NCI-H69 (cell line): ENCODE data around the gene RHBDD1.

Source experiments
- DNase-seq: peaks from one replicate; lab custom pipeline; 2025; lab: John Stamatoyannopoulos, UW

The RHBDD1 gene

GRCh38 chr2:226887940-226888339, 52.1 kb downstream of the RHBDD1 start:
- DNase-seq = no peak

GRCh38 chr2:226888378-226888965, 52.6 kb downstream of the RHBDD1 start:
- no peak for DNase-seq

GRCh38 chr2:226888971-226889370, 53.1 kb downstream of the RHBDD1 start:
- DNase-seq = no peak

- no peak for DNase-seq
Observed at GRCh38 chr2:226890286-226890685, 54.4 kb downstream of the RHBDD1 start.

- DNase-seq = no peak
Observed at GRCh38 chr2:226891780-226892590, 56.1 kb downstream of the RHBDD1 start.

GRCh38 chr2:226892729-226893128, 56.9 kb downstream of the RHBDD1 start:
- DNase-seq = no peak

GRCh38 chr2:226893216-226893615, 57.4 kb downstream of the RHBDD1 start:
- DNase-seq = no peak

- DNase-seq = no peak
Observed at GRCh38 chr2:226894752-226895151, 58.9 kb downstream of the RHBDD1 start.

- no peak for DNase-seq
Observed at GRCh38 chr2:226895579-226895978, 59.7 kb downstream of the RHBDD1 start.

- no peak for DNase-seq
Observed at GRCh38 chr2:226898121-226898520, 62.3 kb downstream of the RHBDD1 start.

GRCh38 chr2:226898897-226899296, 63.0 kb downstream of the RHBDD1 start:
- DNase-seq = no peak

GRCh38 chr2:226902041-226902966, 66.5 kb downstream of the RHBDD1 start:
- no peak for DNase-seq

- DNase-seq = no peak
Observed at GRCh38 chr2:226903179-226903578, 67.3 kb downstream of the RHBDD1 start.

GRCh38 chr2:226904592-226904991, 68.7 kb downstream of the RHBDD1 start:
- no peak for DNase-seq

GRCh38 chr2:226905718-226906117, 69.9 kb downstream of the RHBDD1 start:
- no peak for DNase-seq

GRCh38 chr2:226906163-226906693, 70.4 kb downstream of the RHBDD1 start:
- no peak for DNase-seq

GRCh38 chr2:226909126-226909525, 73.3 kb downstream of the RHBDD1 start:
- no peak for DNase-seq

GRCh38 chr2:226909836-226910235, 74.0 kb downstream of the RHBDD1 start:
- DNase-seq = no peak

- DNase-seq = no peak
Observed at GRCh38 chr2:226910384-226910783, 74.5 kb downstream of the RHBDD1 start.

GRCh38 chr2:226911932-226912331, 76.1 kb downstream of the RHBDD1 start:
- no peak for DNase-seq

GRCh38 chr2:226913641-226914040, 77.8 kb downstream of the RHBDD1 start:
- no peak for DNase-seq

- DNase-seq = no peak
Observed at GRCh38 chr2:226915846-226916360, 80.0 kb downstream of the RHBDD1 start.
